OCI-LY1 (cell line): ENCODE measurements around the gene WNT6.

ENCODE experiments used
- H2AFZ ChIP-seq: fragments of 200-600 bp; sonication (generic), shearing (Covaris generic); 2 replicates; pipeline ENCODE4 v1.6.0; 2014; ENCODE audit warnings: antibody characterized with exemption, mild to moderate bottlenecking, low read length
- H3F3A ChIP-seq: fragments of 200-600 bp; sonication (generic), shearing (Covaris generic); 2 replicates; pipeline ENCODE4 v1.6.0; 2014; ENCODE audit warnings: mild to moderate bottlenecking, antibody characterized with exemption, low read length, moderate library complexity; ENCODE audit not compliant: insufficient read depth
- H3K27ac ChIP-seq: fragments of 200-600 bp; sonication (generic); 2 replicates; pipeline ENCODE4 v1.5.1; 2014; ENCODE audit warnings: low read length, mixed run types, mild to moderate bottlenecking, low read depth; ENCODE audit not compliant: poor library complexity, severe bottlenecking
- H3K27me3 ChIP-seq: fragments of 200-600 bp; sonication (generic); 2 replicates; pipeline ENCODE4 v1.6.0; 2014; ENCODE audit warnings: antibody characterized with exemption, mild to moderate bottlenecking, low read length, moderate library complexity; ENCODE audit not compliant: insufficient read depth
- H3K36me3 ChIP-seq: fragments of 200-600 bp; sonication (generic); 2 replicates; pipeline ENCODE4 v1.6.1; 2014; ENCODE audit warnings: mild to moderate bottlenecking, antibody characterized with exemption, low read length, moderate library complexity, mixed read lengths; ENCODE audit not compliant: insufficient read depth
- H3K4me1 ChIP-seq: fragments of 200-600 bp; sonication (generic); 2 replicates; pipeline ENCODE4 v1.5.1; 2014; ENCODE audit warnings: mild to moderate bottlenecking, low read length, moderate library complexity; ENCODE audit not compliant: insufficient read depth, severe bottlenecking
- H3K4me2 ChIP-seq: fragments of 200-600 bp; sonication (generic), shearing (Covaris generic); 2 replicates; pipeline ENCODE4 v1.6.1; 2014; ENCODE audit warnings: low read length
- H3K4me3 ChIP-seq: fragments of 200-600 bp; sonication (generic); 2 replicates; pipeline ENCODE4 v1.5.1; 2014; ENCODE audit warnings: low read length, low read depth, mild to moderate bottlenecking, mixed read lengths; ENCODE audit not compliant: poor library complexity, severe bottlenecking
- H3K79me2 ChIP-seq: fragments of 200-600 bp; shearing (Covaris generic); 2 replicates; pipeline ENCODE4 v1.6.1; 2016; ENCODE audit warnings: mixed run types, low read length, mixed read lengths; ENCODE audit not compliant: insufficient read depth
- H3K9ac ChIP-seq: fragments of 200-600 bp; sonication (generic), shearing (Covaris generic); 2 replicates; pipeline ENCODE4 v1.6.1; 2014; ENCODE audit warnings: mild to moderate bottlenecking, low read length, mixed read lengths
- H3K9me2 ChIP-seq: fragments of 200-600 bp; sonication (generic), shearing (Covaris generic); 2 replicates; pipeline ENCODE4 v1.6.1; 2014; ENCODE audit warnings: low read depth, mild to moderate bottlenecking, low read length, mixed read lengths
- H3K9me3 ChIP-seq: fragments of 200-600 bp; shearing (Covaris generic); 2 replicates; pipeline ENCODE4 v1.6.1; 2014; ENCODE audit warnings: low read length, mixed read lengths
- H4K20me1 ChIP-seq: fragments of 200-600 bp; sonication (generic), shearing (Covaris generic); 2 replicates; pipeline ENCODE4 v1.6.0; 2016; ENCODE audit warnings: mild to moderate bottlenecking, low read length; ENCODE audit not compliant: insufficient read depth
- EZH2 ChIP-seq: fragments of 200-600 bp; sonication (generic), shearing (Covaris generic); IDR thresholded peaks from 2 replicates; pipeline ENCODE4 v1.8.0; 2017; ENCODE audit warnings: borderline replicate concordance, mixed run types, mild to moderate bottlenecking, antibody characterized with exemption, low read length, moderate library complexity, mixed read lengths
- TF ChIP-seq, protein P1 (sequence below): fragments of 200-600 bp; sonication (generic), shearing (Covaris generic); IDR thresholded peaks from 2 replicates; pipeline ENCODE4 v1.5.1; 2017; ENCODE audit warnings: mild to moderate bottlenecking, antibody characterized with exemption, low read length, moderate library complexity, mixed read lengths

Gene WNT6

DNA sequence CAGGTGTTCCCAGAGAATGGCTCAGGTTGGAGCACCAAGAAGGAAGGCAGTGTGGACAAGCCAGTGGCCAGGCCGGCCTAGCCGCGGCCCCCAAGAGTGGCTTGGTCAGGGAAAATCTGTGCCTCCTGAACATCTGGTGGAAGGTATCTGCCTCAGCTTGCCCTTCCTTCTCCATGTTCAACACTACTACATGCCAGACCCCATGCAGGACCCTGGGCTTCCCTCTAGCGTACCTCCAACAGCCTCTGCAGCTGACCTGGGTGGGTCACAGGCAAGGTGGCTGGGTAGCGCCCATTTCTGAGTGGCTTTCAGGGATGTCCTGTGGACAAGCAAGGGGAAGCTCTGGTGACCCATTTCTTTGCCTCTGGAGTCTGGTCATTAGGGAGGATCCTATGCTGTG lies 28.7 kb downstream of the WNT6 start:
- no peaks in the 10 kb centered on the region for H3K9me2 ChIP-seq
- H3F3A ChIP-seq: no peaks in the 10 kb centered on the region
- peak overlapping the region; percentile 13 for H3K27ac ChIP-seq
- H3K4me1 ChIP-seq: peaks cover 53% of the 10 kb centered on the region
- no peaks in the 10 kb centered on the region for H4K20me1 ChIP-seq
- H3K9me3 ChIP-seq: no peaks in the 10 kb centered on the region
- no peak overlapping the region for H3K9ac ChIP-seq
- no peak overlapping the region for H3K4me2 ChIP-seq
- H3K36me3 ChIP-seq: peaks cover 7% of the 10 kb centered on the region; the same call in 1 of the 2 replicates
- TF ChIP-seq EZH2: no peak
- TF ChIP-seq, protein P1, sequence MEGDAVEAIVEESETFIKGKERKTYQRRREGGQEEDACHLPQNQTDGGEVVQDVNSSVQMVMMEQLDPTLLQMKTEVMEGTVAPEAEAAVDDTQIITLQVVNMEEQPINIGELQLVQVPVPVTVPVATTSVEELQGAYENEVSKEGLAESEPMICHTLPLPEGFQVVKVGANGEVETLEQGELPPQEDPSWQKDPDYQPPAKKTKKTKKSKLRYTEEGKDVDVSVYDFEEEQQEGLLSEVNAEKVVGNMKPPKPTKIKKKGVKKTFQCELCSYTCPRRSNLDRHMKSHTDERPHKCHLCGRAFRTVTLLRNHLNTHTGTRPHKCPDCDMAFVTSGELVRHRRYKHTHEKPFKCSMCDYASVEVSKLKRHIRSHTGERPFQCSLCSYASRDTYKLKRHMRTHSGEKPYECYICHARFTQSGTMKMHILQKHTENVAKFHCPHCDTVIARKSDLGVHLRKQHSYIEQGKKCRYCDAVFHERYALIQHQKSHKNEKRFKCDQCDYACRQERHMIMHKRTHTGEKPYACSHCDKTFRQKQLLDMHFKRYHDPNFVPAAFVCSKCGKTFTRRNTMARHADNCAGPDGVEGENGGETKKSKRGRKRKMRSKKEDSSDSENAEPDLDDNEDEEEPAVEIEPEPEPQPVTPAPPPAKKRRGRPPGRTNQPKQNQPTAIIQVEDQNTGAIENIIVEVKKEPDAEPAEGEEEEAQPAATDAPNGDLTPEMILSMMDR: no peak
- no peak overlapping the region for H3K4me3 ChIP-seq
- H3K79me2 ChIP-seq: no peaks in the 10 kb centered on the region
- H2AFZ ChIP-seq: no peak overlapping the region
- no peaks in the 10 kb centered on the region for H3K27me3 ChIP-seq

DNA sequence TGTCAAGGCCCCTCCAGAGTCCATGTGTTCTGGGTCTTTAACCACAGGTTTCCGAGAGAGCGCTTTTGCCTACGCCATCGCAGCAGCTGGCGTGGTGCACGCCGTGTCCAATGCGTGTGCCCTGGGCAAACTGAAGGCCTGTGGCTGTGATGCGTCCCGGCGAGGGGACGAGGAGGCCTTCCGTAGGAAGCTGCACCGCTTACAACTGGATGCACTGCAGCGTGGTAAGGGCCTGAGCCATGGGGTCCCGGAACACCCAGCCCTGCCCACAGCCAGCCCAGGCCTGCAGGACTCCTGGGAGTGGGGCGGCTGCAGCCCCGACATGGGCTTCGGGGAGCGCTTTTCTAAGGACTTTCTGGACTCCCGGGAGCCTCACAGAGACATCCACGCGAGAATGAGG lies 30.3 kb downstream of the WNT6 start:
- no peaks in the 10 kb centered on the region for H3K9me3 ChIP-seq
- H3K27me3 ChIP-seq: no peaks in the 10 kb centered on the region
- H3K27ac ChIP-seq: no peak overlapping the region
- H2AFZ ChIP-seq: no peak overlapping the region
- H3K9me2 ChIP-seq: no peaks in the 10 kb centered on the region
- peaks cover 57% of the 10 kb centered on the region for H3K4me1 ChIP-seq
- H3K9ac ChIP-seq: no peak overlapping the region
- no peaks in the 10 kb centered on the region for H3F3A ChIP-seq
- H3K4me3 ChIP-seq: no peak overlapping the region
- TF ChIP-seq, protein P1: no peak
- no peak for TF ChIP-seq EZH2
- no peaks in the 10 kb centered on the region for H4K20me1 ChIP-seq
- H3K36me3 ChIP-seq: 0 out of 2 replicates have a peak, but pooled peaks cover 7% of the 10 kb centered on the region
- no peaks in the 10 kb centered on the region for H3K79me2 ChIP-seq
- H3K4me2 ChIP-seq: no peak overlapping the region

DNA sequence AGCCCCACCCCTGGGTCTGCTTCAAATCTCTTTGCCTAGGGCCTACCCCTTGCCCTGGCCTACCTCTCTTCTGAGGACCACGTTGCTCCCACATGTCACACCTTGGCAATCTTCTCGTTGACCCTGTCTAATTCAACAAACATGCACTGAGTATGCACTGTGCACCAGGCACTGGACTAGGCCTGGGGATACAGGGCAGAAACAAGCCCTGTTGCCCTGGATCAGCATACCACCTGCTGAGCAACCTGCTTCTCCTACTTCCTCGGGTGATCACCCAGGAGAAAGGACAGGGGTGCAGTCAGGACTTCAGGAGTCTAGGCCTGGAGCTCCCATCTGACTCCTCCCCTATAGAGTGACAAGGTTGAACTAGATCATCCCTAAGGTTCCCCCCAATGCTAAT lies 30.8 kb downstream of the WNT6 start:
- Histone ChIP-seq H3K79me2 (no peaks in the 10 kb centered on the region), H3F3A (no peaks in the 10 kb centered on the region), H3K9me2 (no peaks in the 10 kb centered on the region), H3K27me3 (no peaks in the 10 kb centered on the region), H3K27ac (no peak overlapping the region), H2AFZ (no peak overlapping the region), H4K20me1 (no peaks in the 10 kb centered on the region), H3K9ac (no peak overlapping the region), H3K4me2 (no peak overlapping the region), H3K4me1 (peaks cover 57% of the 10 kb centered on the region), H3K4me3 (no peak overlapping the region), H3K9me3 (no peaks in the 10 kb centered on the region), H3K36me3 (0 out of 2 replicates have a peak, but pooled peaks cover 7% of the 10 kb centered on the region)
- no peak for TF ChIP-seq EZH2
- TF ChIP-seq, protein P1: no peak
